GM12892 (cell line): ENCODE data around the gene GALT.

Experiments
- POLR2A ChIP-seq: IDR thresholded peaks from 2 replicates; pipeline ENCODE4 v1.6.1; 2011; ENCODE audit warnings: low read depth, low read length, control low read depth
- POLR2AphosphoS5 ChIP-seq: IDR thresholded peaks from 2 replicates; pipeline ENCODE4 v1.6.1; 2011; ENCODE audit warnings: low read depth, low read length, control low read depth
- TAF1 ChIP-seq: IDR thresholded peaks from 2 replicates; pipeline ENCODE4 v1.6.1; 2011; ENCODE audit warnings: low read depth, mild to moderate bottlenecking, control low read depth, low read length, borderline replicate concordance

DNA sequence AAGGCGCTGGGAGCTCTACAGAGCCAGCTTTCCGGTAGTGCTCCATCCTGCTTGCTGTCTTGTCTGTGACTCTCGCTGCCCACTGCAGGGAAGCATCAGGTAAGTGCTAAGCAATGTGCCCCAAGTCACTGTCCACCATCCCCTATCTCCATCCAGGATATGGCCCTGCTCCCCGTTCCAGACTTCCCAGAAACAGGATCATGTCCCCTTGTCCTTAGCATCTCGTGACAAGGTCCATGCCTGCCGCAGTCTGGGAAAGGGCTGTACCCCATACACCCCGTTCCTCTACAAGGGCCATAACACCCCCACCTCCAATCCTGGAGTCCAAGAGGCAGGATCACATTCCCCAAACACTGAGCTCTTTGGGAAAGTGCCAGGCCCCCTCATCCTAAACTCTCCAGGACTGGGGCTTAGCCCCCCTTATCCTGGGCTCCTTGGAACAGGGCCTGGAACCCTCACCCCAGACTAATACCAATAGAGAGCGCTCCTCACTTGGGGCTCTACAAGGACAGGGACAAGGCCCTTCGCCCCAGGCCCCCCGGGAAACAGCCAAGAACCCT lies 35.1 kb upstream of the GALT start:
- TF ChIP-seq POLR2A, result no peak
- TF ChIP-seq TAF1, result no peak
- TF ChIP-seq POLR2AphosphoS5, result no peak
